Spleen (tissue), 11 donors: ENCODE data around the gene VPS4B. TPM values are rescaled to one million over a fixed set of nuclear protein-coding genes. Genes with fewer than 3 reads are reported as not detected.

ENCODE experiments used
- DNase-seq: peaks from one replicate; pipeline ENCODE4 v3.0.0-alpha.2; 2020
- H3K27ac ChIP-seq, 8 donors: fragments of 200-600 bp; sonication (generic) in 7 of 8; 1 replicate in 4 of 8; 2 replicates in 4 of 8; pipeline versions ENCODE4 v1.5.0 to v1.8.0; 2016 to 2021; ENCODE audit warnings: inconsistent platforms in 4 of 8, mild to moderate bottlenecking in 4 of 8, moderate library complexity in 1 of 8
- H3K27me3 ChIP-seq, 7 donors: fragments of 200-600 bp; sonication (generic) in 6 of 7; replicated peaks in 1 of 7; 1 replicate in 4 of 7; 2 replicates in 3 of 7; pipeline versions ENCODE4 v1.5.0 to v1.8.0; 2016 to 2021; ENCODE audit warnings: inconsistent platforms in 3 of 7, mild to moderate bottlenecking in 1 of 7
- H3K36me3 ChIP-seq, 6 donors: fragments of 200-600 bp; sonication (generic) in 5 of 6; 1 replicate in 4 of 6; 2 replicates in 2 of 6; pipeline versions ENCODE4 v1.5.0 to v1.8.0; 2016 to 2021; ENCODE audit warnings: inconsistent platforms in 2 of 6
- H3K4me1 ChIP-seq, 6 donors: fragments of 200-600 bp; sonication (generic) in 5 of 6; 1 replicate in 3 of 6; 2 replicates in 3 of 6; pipeline versions ENCODE4 v1.5.0 to v1.8.0; 2016 to 2021; ENCODE audit warnings: inconsistent platforms in 3 of 6
- H3K4me3 ChIP-seq, 8 donors: fragments of 200-600 bp; sonication (generic) in 7 of 8; 1 replicate in 4 of 8; 2 replicates in 4 of 8; pipeline versions ENCODE4 v1.5.0 to v1.8.0; 2016 to 2021; ENCODE audit warnings: inconsistent platforms in 4 of 8, mild to moderate bottlenecking in 4 of 8, moderate library complexity in 2 of 8
- H3K9me3 ChIP-seq, 8 donors: fragments of 200-600 bp; sonication (generic) in 7 of 8; 1 replicate in 4 of 8; 2 replicates in 4 of 8; pipeline versions ENCODE4 v1.5.0 to v1.8.0; 2016 to 2021; ENCODE audit warnings: inconsistent platforms in 4 of 8
- CTCF ChIP-seq, 11 experiments: fragments of 200-600 bp in 7 of 11; fragments of 450-650 bp in 4 of 11; sonication (generic) in 4 of 11; IDR thresholded peaks in 8 of 11; conservative IDR thresholded peaks in 3 of 11; 1 replicate in 7 of 11; 2 replicates in 4 of 11; pipeline versions ENCODE4 v1.4.0 to v1.8.0; 2016 to 2021; ENCODE audit warnings: antibody characterized with exemption in 11 of 11, inconsistent platforms in 4 of 11, mild to moderate bottlenecking in 1 of 11
- POLR2A ChIP-seq, 3 donors: fragments of 450-650 bp; IDR thresholded peaks; one replicate each; pipeline ENCODE4 v1.5.1; 2017; ENCODE audit warnings: antibody characterized with exemption in 3 of 3, mild to moderate bottlenecking in 1 of 3
- POLR2AphosphoS5 ChIP-seq, 3 donors: sonication (generic); formaldehyde crosslinking; IDR thresholded peaks; one replicate each; pipeline ENCODE4 v1.5.1; 2017; ENCODE audit warnings: antibody characterized with exemption in 3 of 3
- WGBS, 5 donors: extraction: QIAGEN DNeasy Blood & Tissue Kit in 3 of 5; methylation state at CpG; one replicate each; pipeline versions ENCODE4 v1.1.5 to v1.1.7; 2013 to 2018; 5-methylcytosine and 5-hydroxymethylcytosine counted together
- intact Hi-C: fragments of 100-400 bp; cut with DNase I; formaldehyde crosslinking; loops from one replicate; pipeline ENCODE4 v1.15.0; 2023; ENCODE audit warnings: low total_unique reads
- polyA plus RNA-seq, 3 donors: library from polyadenylated mRNA; stranded (reverse); fragments of 200-250 nt; gene quantifications; one replicate each; pipeline ENCODE4 v1.2.1, GENCODE V29; 2013
- total RNA-seq, 7 donors: library from RNA; depleted of rRNA in 3 of 7; stranded (reverse); fragments of >200 nt in 3 of 7; fragmentation: NEBNext Ultra II Directional in 4 of 7; extraction: Animal tissue kit (Norgen Biotek cat#: 25700) in 4 of 7; gene quantifications; one replicate each; pipeline versions ENCODE4 v1.1.0 to v1.2.1, GENCODE V29; 2016 to 2021
- donor health status: healthy with polysubstance abuse.
- donor health status: DM: no; HTN: no; CAD: no; lungs with moderate emphysema.
- donor health status: DM: no; HTN: no; CAD: no.
- donor health status: Bipolar disorder and iron deficiency.
- donor health status: healthy.
- donor health status: DM: no; HTN: no; CAD: no.
- donor health status: DM: yes; HTN: yes; CAD: no.

VPS4B gene
- total and polyA plus RNA-seq, 10 donors: 11.1 to 69.4 (median 48.0) TPM

- Histone ChIP-seq H3K27ac (no peak overlapping the region), H3K4me3 (no peak overlapping the region), H3K36me3 (peaks cover 11 to 99% (median 87%) of the 10 kb centered on the region in 6 donors), H3K27me3 (no peaks in the 10 kb centered on the region), H3K4me1 (peaks cover 0 to 7% (median 0%) of the 10 kb centered on the region in 6 donors), H3K9me3 (no peaks in the 10 kb centered on the region)
- intact Hi-C loops: no loop called here
- DNase-seq: no peak
- WGBS, 5 donors: 92 to 96% (median 96%) methylated on average over 8 of the region's 8 CpGs
- TF ChIP-seq POLR2AphosphoS5 (IDR thresholded peaks at IDR 0.05): no peak
- TF ChIP-seq CTCF (IDR thresholded peaks at IDR 0.05 in 8 of 11, conservative IDR thresholded peaks at IDR 0.05 in 3 of 11): no peak
- no peak for TF ChIP-seq POLR2A (IDR thresholded peaks at IDR 0.05)
Observed at GRCh38 chr18:63402246-63403162, 19.8 kb downstream of the VPS4B start.

GRCh38 chr18:63399300-63399699, 23.0 kb downstream of the VPS4B start:
- no peak for TF ChIP-seq CTCF (IDR thresholded peaks at IDR 0.05 in 8 of 11, conservative IDR thresholded peaks at IDR 0.05 in 3 of 11)
- TF ChIP-seq POLR2AphosphoS5 (IDR thresholded peaks at IDR 0.05): no peak
- no peak for TF ChIP-seq POLR2A (IDR thresholded peaks at IDR 0.05)
- no peaks in the 10 kb centered on the region for H3K27me3 ChIP-seq
- H3K36me3 ChIP-seq: peaks cover 9 to 100% (median 95%) of the 10 kb centered on the region in 6 donors
- WGBS, 5 donors: 95 to 97% (median 96%) methylated on average over 3 of the region's 3 CpGs
- no peak for DNase-seq
- intact Hi-C loops: no loop called here
- H3K4me3 ChIP-seq: peak overlapping the region in 1 of 8 donors; percentile 11
- no peak overlapping the region for H3K27ac ChIP-seq
- peaks cover 0 to 7% (median 0%) of the 10 kb centered on the region in 6 donors for H3K4me1 ChIP-seq
- no peaks in the 10 kb centered on the region for H3K9me3 ChIP-seq

DNA sequence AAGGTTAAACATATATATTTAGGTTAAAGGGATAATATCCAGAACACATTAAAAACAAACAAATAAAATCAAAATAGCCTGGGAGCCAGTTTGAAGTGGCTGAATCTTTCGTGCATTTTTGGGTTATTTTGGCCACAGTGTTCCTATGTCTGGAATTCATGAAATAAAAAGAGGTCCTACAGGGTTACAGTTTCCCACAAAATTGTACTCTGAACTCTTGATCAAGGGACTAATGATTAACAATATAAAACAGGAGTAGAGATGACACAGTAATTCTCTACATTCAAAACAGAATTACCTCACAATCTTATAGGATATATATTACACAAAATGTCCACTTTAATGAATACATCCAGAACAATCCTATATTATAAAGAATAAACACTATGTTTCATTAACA, 24.9 kb downstream of the VPS4B start:
- TF ChIP-seq CTCF (IDR thresholded peaks at IDR 0.05 in 8 of 11, conservative IDR thresholded peaks at IDR 0.05 in 3 of 11) (no peak), POLR2A (IDR thresholded peaks at IDR 0.05) (no peak), POLR2AphosphoS5 (IDR thresholded peaks at IDR 0.05) (no peak)
- H3K36me3 ChIP-seq: peaks cover 3 to 100% (median 93%) of the 10 kb centered on the region in 6 donors

GRCh38 chr18:63395503-63395902, 26.8 kb downstream of the VPS4B start:
- H3K36me3 ChIP-seq: peaks cover 0 to 100% (median 87%) of the 10 kb centered on the region in 6 donors
- TF ChIP-seq CTCF (IDR thresholded peaks at IDR 0.05 in 8 of 11, conservative IDR thresholded peaks at IDR 0.05 in 3 of 11) (no peak), POLR2AphosphoS5 (IDR thresholded peaks at IDR 0.05) (no peak), POLR2A (IDR thresholded peaks at IDR 0.05) (no peak)
- DNase-seq: no peak
- WGBS, 5 donors: 89 to 98% (median 93%) methylated on average over 1 of the region's 1 CpG
- H3K27me3 ChIP-seq: no peaks in the 10 kb centered on the region
- no peaks in the 10 kb centered on the region for H3K9me3 ChIP-seq
- H3K27ac ChIP-seq: no peak overlapping the region
- H3K4me1 ChIP-seq: peaks cover 0 to 6% (median 0%) of the 10 kb centered on the region in 6 donors
- no peak overlapping the region for H3K4me3 ChIP-seq
- intact Hi-C loops: no loop called here

More for the DNA sequence above, 24.9 kb downstream of the VPS4B start:
- no peak for DNase-seq
- H3K4me1 ChIP-seq: peaks cover 0 to 7% (median 0%) of the 10 kb centered on the region in 6 donors
- intact Hi-C loops: no loop called here
- H3K27ac ChIP-seq: no peak overlapping the region
- WGBS, 5 donors: 95 to 100% (median 98%) methylated on average over 1 of the region's 1 CpG
- H3K27me3 ChIP-seq: no peaks in the 10 kb centered on the region
- H3K4me3 ChIP-seq: no peak overlapping the region
- H3K9me3 ChIP-seq: no peaks in the 10 kb centered on the region
